Duodenal mucosa (tissue), 2 donors: Measurements from ENCODE around the gene MDM1.

Experiments used
- H3K27ac ChIP-seq: one replicate; pipeline ENCODE4 v1.7.0; 2013; ENCODE audit warnings: low read depth, low read length
- H3K27me3 ChIP-seq, 2 donors: one replicate each; pipeline ENCODE4 v1.7.0; 2013; ENCODE audit warnings: low read length in 2 of 2, control low read depth in 1 of 2; ENCODE audit not compliant: insufficient read depth in 2 of 2, control insufficient read depth in 1 of 2
- H3K36me3 ChIP-seq, 2 donors: one replicate each; pipeline ENCODE4 v1.7.0; 2013; ENCODE audit warnings: low read length in 2 of 2, control low read depth in 1 of 2; ENCODE audit not compliant: insufficient read depth in 2 of 2, control insufficient read depth in 1 of 2
- H3K4me1 ChIP-seq, 2 donors: one replicate each; pipeline ENCODE4 v1.7.0; 2013; ENCODE audit warnings: low read length in 2 of 2, control low read depth in 1 of 2; ENCODE audit not compliant: insufficient read depth in 2 of 2, control insufficient read depth in 1 of 2
- H3K4me3 ChIP-seq, 2 donors: one replicate each; pipeline ENCODE4 v1.7.0; 2013; ENCODE audit warnings: low read length in 2 of 2, low read depth in 1 of 2
- H3K9ac ChIP-seq, 2 donors: one replicate each; pipeline ENCODE4 v1.7.0; 2013; ENCODE audit warnings: low read length in 2 of 2, low read depth in 1 of 2
- H3K9me3 ChIP-seq, 2 donors: one replicate each; pipeline ENCODE4 v1.7.0; 2013; ENCODE audit warnings: low read length in 2 of 2, control low read depth in 1 of 2; ENCODE audit not compliant: control insufficient read depth in 1 of 2

Gene MDM1

GRCh38 chr12:68356986-68357385 lies 24.8 kb upstream of the MDM1 start:
- Histone ChIP-seq H3K36me3 (no peaks in the 10 kb centered on the region), H3K4me1 (peaks cover 0 to 12% of the 10 kb centered on the region in 2 donors), H3K4me3 (no peak overlapping the region), H3K27ac (no peak overlapping the region), H3K9ac (no peak overlapping the region), H3K9me3 (no peaks in the 10 kb centered on the region), H3K27me3 (no peaks in the 10 kb centered on the region)

DNA sequence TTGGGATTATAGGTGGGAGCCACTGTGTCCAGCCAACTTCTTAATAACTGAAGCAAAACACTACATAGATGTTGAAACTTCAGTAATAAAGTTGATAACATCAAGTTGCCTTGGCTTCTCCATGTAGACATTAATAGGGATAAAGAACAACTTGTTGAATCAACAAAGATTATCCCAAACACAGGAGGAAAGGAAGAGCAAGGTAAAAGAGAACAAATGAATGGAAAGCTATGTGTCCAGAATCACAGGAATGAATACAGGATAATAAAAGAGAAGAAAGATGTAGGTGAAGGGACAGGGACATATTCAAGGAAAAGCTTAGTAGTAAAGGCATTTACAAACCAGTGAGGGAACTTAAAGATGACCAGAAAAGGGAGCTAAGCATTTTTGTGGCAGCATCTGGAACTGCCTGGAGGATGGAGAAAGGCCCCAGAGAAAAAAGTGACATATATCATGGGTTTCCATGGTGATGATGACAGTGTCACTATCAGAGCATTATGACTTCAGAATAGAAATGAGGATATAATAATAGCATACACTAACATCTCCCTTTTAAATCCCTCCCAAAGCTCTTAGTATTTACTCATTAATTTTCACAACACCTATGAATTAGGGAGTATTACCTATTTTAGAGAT lies 24.0 kb upstream of the MDM1 start:
- no peaks in the 10 kb centered on the region for H3K9me3 ChIP-seq
- no peaks in the 10 kb centered on the region for H3K36me3 ChIP-seq
- no peak overlapping the region for H3K4me3 ChIP-seq
- no peak overlapping the region for H3K27ac ChIP-seq
- no peaks in the 10 kb centered on the region for H3K27me3 ChIP-seq
- peaks cover 0 to 12% of the 10 kb centered on the region in 2 donors for H3K4me1 ChIP-seq
- no peak overlapping the region for H3K9ac ChIP-seq

DNA sequence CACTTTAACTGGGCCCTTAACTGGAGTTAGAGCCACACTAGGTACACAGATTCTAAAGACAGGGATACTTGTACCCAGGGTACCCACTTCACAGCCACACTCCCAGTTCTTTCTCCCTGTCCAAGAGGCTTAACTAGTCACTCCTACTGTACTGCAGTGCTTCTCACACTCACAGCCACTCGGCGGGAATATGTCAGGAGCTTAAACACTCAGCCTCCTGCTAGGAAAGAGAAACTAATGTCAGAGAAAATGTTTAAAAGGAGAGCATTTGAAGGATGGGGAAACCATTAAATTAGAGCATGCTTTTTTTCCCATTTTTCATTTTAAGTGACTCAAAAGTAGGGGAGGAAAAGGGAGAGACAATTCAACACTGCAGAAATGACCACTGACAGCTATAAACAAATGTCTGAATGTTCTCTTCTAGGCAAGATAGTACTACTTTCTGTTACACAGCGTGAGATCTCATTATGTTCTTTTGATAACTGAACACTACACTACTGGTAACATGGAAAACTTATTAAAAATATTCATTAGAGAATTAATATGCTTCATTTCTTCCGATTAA lies 22.9 kb upstream of the MDM1 start:
- Histone ChIP-seq H3K9ac (no peak overlapping the region), H3K27me3 (no peaks in the 10 kb centered on the region), H3K9me3 (no peaks in the 10 kb centered on the region), H3K36me3 (no peaks in the 10 kb centered on the region), H3K4me1 (peaks cover 0 to 12% of the 10 kb centered on the region in 2 donors), H3K4me3 (no peak overlapping the region), H3K27ac (no peak overlapping the region)

- Histone ChIP-seq H3K36me3 (no peaks in the 10 kb centered on the region), H3K9ac (no peak overlapping the region), H3K27me3 (peaks cover 0 to 2% of the 10 kb centered on the region in 2 donors), H3K4me1 (no peaks in the 10 kb centered on the region), H3K4me3 (no peak overlapping the region), H3K9me3 (no peaks in the 10 kb centered on the region), H3K27ac (no peak overlapping the region)
Measured at GRCh38 chr12:68352067-68352466, 19.9 kb upstream of the MDM1 start.

DNA sequence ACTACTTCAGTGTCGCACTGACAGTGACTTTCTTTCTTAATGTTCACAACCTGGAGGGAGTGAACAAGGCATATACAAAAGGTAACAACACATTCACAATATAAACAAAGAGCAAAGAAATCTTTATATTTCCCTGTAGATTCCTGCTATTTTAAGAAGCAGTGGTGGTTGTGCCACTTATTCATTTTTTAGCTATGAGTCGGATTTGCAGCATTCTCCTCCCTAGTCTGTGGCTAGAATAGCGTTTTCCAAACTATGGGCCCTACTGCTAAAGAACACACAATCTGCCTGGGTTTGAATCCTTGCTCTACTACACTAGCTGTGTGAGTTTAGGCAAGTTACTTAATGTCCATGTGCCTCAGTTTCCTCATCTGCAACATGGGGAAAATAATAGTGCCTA lies 18.6 kb upstream of the MDM1 start:
- Histone ChIP-seq H3K36me3 (no peaks in the 10 kb centered on the region), H3K27me3 (peaks cover 0 to 2% of the 10 kb centered on the region in 2 donors), H3K4me3 (no peak overlapping the region), H3K27ac (no peak overlapping the region), H3K9me3 (no peaks in the 10 kb centered on the region), H3K4me1 (no peaks in the 10 kb centered on the region), H3K9ac (no peak overlapping the region)

DNA sequence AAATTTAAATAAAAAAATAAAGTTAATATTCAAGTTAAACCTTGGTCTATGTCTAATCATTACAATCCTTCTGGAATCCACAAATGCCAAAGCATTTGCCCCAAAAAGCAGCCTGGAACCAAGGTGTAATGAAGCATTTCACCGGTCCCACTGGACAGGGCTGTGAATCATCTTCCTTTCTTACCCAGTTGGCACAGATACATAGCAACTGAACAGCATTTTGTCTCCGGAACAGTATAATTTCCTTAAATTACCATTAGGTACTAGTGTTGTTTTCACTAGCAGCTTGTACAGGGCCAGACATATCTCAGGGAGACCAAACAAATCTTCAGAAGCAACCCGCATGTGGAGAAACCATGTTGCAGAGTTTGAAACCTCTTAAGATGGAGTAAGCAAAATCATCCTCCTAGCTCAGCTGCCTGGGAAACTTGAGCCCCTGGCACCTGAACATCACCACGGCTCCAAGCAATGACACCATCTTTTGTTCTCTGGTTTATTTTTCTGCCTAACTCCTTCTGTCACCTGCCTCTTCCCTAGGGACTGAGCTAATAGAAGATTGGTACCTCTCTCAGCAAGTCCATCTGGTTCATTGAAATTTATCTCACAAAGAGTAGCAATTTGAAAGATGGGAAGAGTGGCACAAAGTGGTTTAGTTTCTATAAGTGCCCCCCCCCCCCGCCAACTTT lies 17.9 kb upstream of the MDM1 start:
- no peak overlapping the region for H3K27ac ChIP-seq
- peaks cover 0 to 2% of the 10 kb centered on the region in 2 donors for H3K27me3 ChIP-seq
- no peak overlapping the region for H3K4me3 ChIP-seq
- no peaks in the 10 kb centered on the region for H3K4me1 ChIP-seq
- H3K36me3 ChIP-seq: no peaks in the 10 kb centered on the region
- H3K9me3 ChIP-seq: no peaks in the 10 kb centered on the region
- H3K9ac ChIP-seq: no peak overlapping the region

- Histone ChIP-seq H3K4me3 (no peak overlapping the region), H3K27me3 (peaks cover 0 to 2% of the 10 kb centered on the region in 2 donors), H3K36me3 (no peaks in the 10 kb centered on the region), H3K9ac (no peak overlapping the region), H3K27ac (no peak overlapping the region), H3K4me1 (no peaks in the 10 kb centered on the region), H3K9me3 (no peaks in the 10 kb centered on the region)
Measured at GRCh38 chr12:68349220-68349621, 17.1 kb upstream of the MDM1 start.

DNA sequence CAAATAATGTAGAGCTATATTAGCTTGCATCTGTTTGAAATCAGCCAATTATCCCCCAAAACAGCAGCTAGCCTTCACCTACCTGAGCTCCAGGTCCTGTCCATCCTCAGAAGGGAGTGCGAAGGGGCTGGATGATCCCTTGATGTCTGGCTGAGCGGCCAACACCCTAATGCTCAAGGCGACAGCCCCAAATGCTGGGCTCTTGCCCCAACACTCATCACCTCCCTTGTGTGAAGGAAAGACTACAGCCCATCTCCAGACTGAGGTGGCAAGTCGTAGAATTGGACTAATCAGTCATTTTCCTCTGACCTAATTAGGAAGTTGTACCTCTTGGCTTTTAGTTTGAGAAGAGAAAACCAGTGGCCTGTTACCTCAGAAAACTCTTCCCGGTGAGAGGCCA lies 16.3 kb upstream of the MDM1 start:
- H3K27ac ChIP-seq: no peak overlapping the region
- no peaks in the 10 kb centered on the region for H3K4me1 ChIP-seq
- H3K27me3 ChIP-seq: peaks cover 0 to 2% of the 10 kb centered on the region in 2 donors
- H3K4me3 ChIP-seq: no peak overlapping the region
- no peaks in the 10 kb centered on the region for H3K9me3 ChIP-seq
- no peaks in the 10 kb centered on the region for H3K36me3 ChIP-seq
- no peak overlapping the region for H3K9ac ChIP-seq

DNA sequence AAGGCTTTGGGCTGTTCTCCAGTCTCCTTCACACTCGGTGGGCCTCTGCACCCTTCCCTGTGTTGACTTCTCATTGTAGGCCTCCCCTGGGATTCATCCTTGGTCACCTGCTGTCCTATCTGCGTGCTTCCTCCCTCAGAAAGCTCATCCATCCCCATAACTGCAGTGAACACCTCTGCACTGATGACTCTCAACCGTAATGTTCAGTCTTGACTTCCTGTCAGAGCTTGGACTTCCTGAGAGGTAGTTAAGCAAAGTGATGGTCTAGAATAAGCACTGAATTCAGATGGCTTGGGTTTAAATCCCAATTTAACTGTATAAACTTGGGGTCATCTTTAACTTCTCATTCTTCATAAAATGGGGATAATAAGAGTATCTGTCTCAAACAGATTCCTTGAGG lies 13.6 kb upstream of the MDM1 start:
- H3K4me1 ChIP-seq: no peaks in the 10 kb centered on the region
- H3K9ac ChIP-seq: no peak overlapping the region
- peaks cover 0 to 2% of the 10 kb centered on the region in 2 donors for H3K27me3 ChIP-seq
- H3K36me3 ChIP-seq: no peaks in the 10 kb centered on the region
- H3K4me3 ChIP-seq: no peak overlapping the region
- H3K27ac ChIP-seq: no peak overlapping the region
- no peaks in the 10 kb centered on the region for H3K9me3 ChIP-seq

GRCh38 chr12:68344126-68344525 lies 12.0 kb upstream of the MDM1 start:
- H3K9me3 ChIP-seq: no peaks in the 10 kb centered on the region
- no peak overlapping the region for H3K4me3 ChIP-seq
- no peaks in the 10 kb centered on the region for H3K36me3 ChIP-seq
- H3K27me3 ChIP-seq: peaks cover 0 to 2% of the 10 kb centered on the region in 2 donors
- H3K27ac ChIP-seq: no peak overlapping the region
- H3K4me1 ChIP-seq: no peaks in the 10 kb centered on the region
- H3K9ac ChIP-seq: no peak overlapping the region
